GM12878 (cell line): ENCODE data around the gene AANAT.

Experiments used
- CBX5 ChIP-seq: sonication (generic); IDR thresholded peaks from 2 replicates; pipeline ENCODE4 v1.6.1; 2016; ENCODE audit warnings: low read depth, moderate library complexity, mild to moderate bottlenecking, inconsistent platforms
- CEBPB ChIP-seq, 2 experiments: fragments of 150-350 bp in 1 of 2; IDR thresholded peaks; 2 replicates each; pipeline ENCODE4 v1.6.1; 2012 to 2014; ENCODE audit warnings: low read depth in 2 of 2, low read length in 2 of 2, borderline replicate concordance in 1 of 2, inconsistent platforms in 1 of 2
- EZH2 ChIP-seq: IDR thresholded peaks from 2 replicates; pipeline ENCODE4 v1.6.1; 2012; ENCODE audit warnings: low read depth, mild to moderate bottlenecking, control low read depth, inconsistent platforms, low read length, borderline replicate concordance; ENCODE audit not compliant: control insufficient read depth
- MTA3 ChIP-seq: IDR thresholded peaks from 2 replicates; pipeline ENCODE4 v1.6.1; 2012; ENCODE audit warnings: low read length, inconsistent platforms, borderline replicate concordance
- MXI1 ChIP-seq: fragments of 150-350 bp; IDR thresholded peaks from 2 replicates; pipeline ENCODE4 v1.6.1; 2011; ENCODE audit warnings: low read depth, mild to moderate bottlenecking, inconsistent platforms, low read length, improper control_type of control experiment
- NFXL1 ChIP-seq: fragments of 450-650 bp; IDR thresholded peaks from 2 replicates; pipeline ENCODE4 v1.6.1; 2017; ENCODE audit warnings: antibody characterized with exemption, mild to moderate bottlenecking, borderline replicate concordance
- POLR2A ChIP-seq: IDR thresholded peaks from 2 replicates; pipeline ENCODE4 v1.6.1; 2011; ENCODE audit warnings: low read depth, mild to moderate bottlenecking, low read length
- TARDBP ChIP-seq: IDR thresholded peaks from 2 replicates; pipeline ENCODE4 v1.6.1; 2016; ENCODE audit warnings: borderline replicate concordance
- ZZZ3 ChIP-seq: IDR thresholded peaks from 2 replicates; pipeline ENCODE4 v1.6.1; 2011; ENCODE audit warnings: low read depth; ENCODE audit not compliant: control insufficient read depth, insufficient read length
- TF ChIP-seq, protein P1 (sequence below): IDR thresholded peaks from 2 replicates; pipeline ENCODE4 v1.6.1; 2012; ENCODE audit warnings: low read depth, low read length, improper control_type of control experiment
- TF ChIP-seq, protein P2 (sequence below), 3 experiments: IDR thresholded peaks in 2 of 3; conservative IDR thresholded peaks in 1 of 3; 2 replicates each; pipeline ENCODE4 v1.5.1; 2011; ENCODE audit warnings: low read depth in 3 of 3, low read length in 3 of 3, mild to moderate bottlenecking in 3 of 3, control low read depth in 2 of 3, moderate library complexity in 2 of 3, inconsistent platforms in 1 of 3, mixed read lengths in 1 of 3; ENCODE audit not compliant: control insufficient read depth in 2 of 3, insufficient read depth in 1 of 3; ENCODE audit errors: extremely low read depth in 1 of 3
- TF ChIP-seq, protein P3 (sequence below): IDR thresholded peaks from 2 replicates; pipeline ENCODE4 v1.6.1; 2012; ENCODE audit warnings: low read length, inconsistent platforms

DNA sequence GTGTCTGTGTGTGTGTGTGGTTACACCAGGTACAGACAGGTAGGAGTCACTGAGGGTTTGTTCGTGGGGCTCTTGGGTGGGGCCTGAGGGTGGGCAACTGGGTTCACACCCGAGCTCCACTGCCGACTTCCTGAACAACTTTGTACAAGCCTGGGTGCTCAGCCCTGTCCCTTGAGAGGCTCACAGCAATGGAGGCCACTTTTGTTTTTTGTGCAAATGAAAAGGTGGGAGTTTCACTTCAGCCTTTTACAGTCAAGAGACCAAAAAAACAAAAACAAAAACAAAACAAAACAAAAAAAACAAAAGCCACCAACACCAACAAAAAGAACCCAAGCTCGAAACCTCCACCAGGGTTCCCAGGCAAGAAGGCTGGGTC lies 31.5 kb downstream of the AANAT start:
- no peak for TF ChIP-seq CBX5
- no peak for TF ChIP-seq POLR2A
- TF ChIP-seq, protein P1, sequence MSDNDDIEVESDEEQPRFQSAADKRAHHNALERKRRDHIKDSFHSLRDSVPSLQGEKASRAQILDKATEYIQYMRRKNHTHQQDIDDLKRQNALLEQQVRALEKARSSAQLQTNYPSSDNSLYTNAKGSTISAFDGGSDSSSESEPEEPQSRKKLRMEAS = no peak
- no peak for TF ChIP-seq TARDBP
- TF ChIP-seq MTA3 = peak; percentile 27; the same call in 1 of the 2 replicates
- no peak for TF ChIP-seq ZZZ3
- TF ChIP-seq, protein P2, sequence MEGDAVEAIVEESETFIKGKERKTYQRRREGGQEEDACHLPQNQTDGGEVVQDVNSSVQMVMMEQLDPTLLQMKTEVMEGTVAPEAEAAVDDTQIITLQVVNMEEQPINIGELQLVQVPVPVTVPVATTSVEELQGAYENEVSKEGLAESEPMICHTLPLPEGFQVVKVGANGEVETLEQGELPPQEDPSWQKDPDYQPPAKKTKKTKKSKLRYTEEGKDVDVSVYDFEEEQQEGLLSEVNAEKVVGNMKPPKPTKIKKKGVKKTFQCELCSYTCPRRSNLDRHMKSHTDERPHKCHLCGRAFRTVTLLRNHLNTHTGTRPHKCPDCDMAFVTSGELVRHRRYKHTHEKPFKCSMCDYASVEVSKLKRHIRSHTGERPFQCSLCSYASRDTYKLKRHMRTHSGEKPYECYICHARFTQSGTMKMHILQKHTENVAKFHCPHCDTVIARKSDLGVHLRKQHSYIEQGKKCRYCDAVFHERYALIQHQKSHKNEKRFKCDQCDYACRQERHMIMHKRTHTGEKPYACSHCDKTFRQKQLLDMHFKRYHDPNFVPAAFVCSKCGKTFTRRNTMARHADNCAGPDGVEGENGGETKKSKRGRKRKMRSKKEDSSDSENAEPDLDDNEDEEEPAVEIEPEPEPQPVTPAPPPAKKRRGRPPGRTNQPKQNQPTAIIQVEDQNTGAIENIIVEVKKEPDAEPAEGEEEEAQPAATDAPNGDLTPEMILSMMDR (IDR thresholded peaks at IDR 0.05 in 2 of 3, conservative IDR thresholded peaks at IDR 0.05 in 1 of 3; ENCODE audit: control insufficient read depth in 2 of 3, extremely low read depth in 1 of 3, insufficient read depth in 1 of 3, low read depth in 3 of 3, low read length in 3 of 3) = no peak
- TF ChIP-seq MXI1 = no peak
- TF ChIP-seq NFXL1 = no peak
- no peak for TF ChIP-seq CEBPB (IDR thresholded peaks at IDR 0.05; ENCODE audit: borderline replicate concordance in 1 of 2, low read depth in 2 of 2, low read length in 2 of 2)
- no peak for TF ChIP-seq EZH2
- TF ChIP-seq, protein P3, sequence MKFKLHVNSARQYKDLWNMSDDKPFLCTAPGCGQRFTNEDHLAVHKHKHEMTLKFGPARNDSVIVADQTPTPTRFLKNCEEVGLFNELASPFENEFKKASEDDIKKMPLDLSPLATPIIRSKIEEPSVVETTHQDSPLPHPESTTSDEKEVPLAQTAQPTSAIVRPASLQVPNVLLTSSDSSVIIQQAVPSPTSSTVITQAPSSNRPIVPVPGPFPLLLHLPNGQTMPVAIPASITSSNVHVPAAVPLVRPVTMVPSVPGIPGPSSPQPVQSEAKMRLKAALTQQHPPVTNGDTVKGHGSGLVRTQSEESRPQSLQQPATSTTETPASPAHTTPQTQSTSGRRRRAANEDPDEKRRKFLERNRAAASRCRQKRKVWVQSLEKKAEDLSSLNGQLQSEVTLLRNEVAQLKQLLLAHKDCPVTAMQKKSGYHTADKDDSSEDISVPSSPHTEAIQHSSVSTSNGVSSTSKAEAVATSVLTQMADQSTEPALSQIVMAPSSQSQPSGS = no peak
